ENCODE results near the gene CFAP46.

GRCh38 chr10:132806110-132806509, 136.3 kb downstream of the CFAP46 start:
- TF ChIP-seq SIN3A (IDR thresholded peaks at IDR 0.05; ENCODE audit: borderline replicate concordance, insufficient read depth, low read length) (no peak), POLR2AphosphoS5 (IDR thresholded peaks at IDR 0.05; ENCODE audit: low read depth, low read length) (no peak)
